Ectodermal cell (in vitro differentiated cells): Measurements from ENCODE around the gene GALNTL6.
"Not testable (repeated sequence)": the region's sequence is repeated elsewhere in the genome, so short reads cannot be mapped to it uniquely, and the experiment has no call there.

ENCODE experiments used
- H3K27ac ChIP-seq: 2 replicates; pipeline ENCODE4 v1.7.0; 2013; ENCODE audit warnings: mild to moderate bottlenecking, low read depth, low read length; ENCODE audit not compliant: insufficient read depth, poor library complexity, severe bottlenecking
- H3K27me3 ChIP-seq: 2 replicates; pipeline ENCODE4 v1.7.0; 2013; ENCODE audit warnings: mild to moderate bottlenecking, low read length; ENCODE audit not compliant: insufficient read depth, control insufficient read depth, poor library complexity, severe bottlenecking
- H3K36me3 ChIP-seq: one replicate; pipeline ENCODE4 v1.7.0; 2013; ENCODE audit warnings: low read length; ENCODE audit not compliant: control insufficient read depth, insufficient read depth
- H3K4me1 ChIP-seq: one replicate; pipeline ENCODE4 v1.7.0; 2013; ENCODE audit warnings: low read length; ENCODE audit not compliant: control insufficient read depth, insufficient read depth
- H3K4me3 ChIP-seq: 2 replicates; pipeline ENCODE4 v1.7.0; 2013; ENCODE audit warnings: low read depth, low read length, control low read depth; ENCODE audit not compliant: insufficient read depth
- H3K9me3 ChIP-seq: 2 replicates; pipeline ENCODE4 v1.7.0; 2013; ENCODE audit warnings: mild to moderate bottlenecking, low read length, moderate library complexity; ENCODE audit not compliant: control insufficient read depth
- WGBS, 2 experiments: methylation state at CpG; one replicate each; pipeline ENCODE4 v1.1.7; 2013; ENCODE audit warnings: missing lambda C conversion rate in 2 of 2; 5-methylcytosine and 5-hydroxymethylcytosine counted together

Gene GALNTL6

GRCh38 chr4:172956340-172956739, 1143.1 kb downstream of the GALNTL6 start:
- H3K36me3 ChIP-seq, H3K27ac ChIP-seq, H3K4me1 ChIP-seq, H3K9me3 ChIP-seq, H3K4me3 ChIP-seq, H3K27me3 ChIP-seq: not testable (repeated sequence)
- 95 to 97% methylated on average over 3 of the region's 3 CpGs for WGBS, 2 experiments

GRCh38 chr4:172957216-172957615, 1144.0 kb downstream of the GALNTL6 start:
- Histone ChIP-seq H3K4me1 (no peaks in the 10 kb centered on the region), H3K27ac (no peak overlapping the region), H3K27me3 (no peaks in the 10 kb centered on the region), H3K4me3 (no peak overlapping the region), H3K36me3 (no peaks in the 10 kb centered on the region), H3K9me3 (no peaks in the 10 kb centered on the region)
- 94% methylated on average over 4 of the region's 4 CpGs for WGBS, 2 experiments

- Histone ChIP-seq H3K27ac (no peak overlapping the region), H3K9me3 (no peaks in the 10 kb centered on the region), H3K4me3 (no peak overlapping the region), H3K4me1 (no peaks in the 10 kb centered on the region), H3K36me3 (no peaks in the 10 kb centered on the region), H3K27me3 (no peaks in the 10 kb centered on the region)
- 92 to 94% methylated on average over 10 of the region's 10 CpGs for WGBS, 2 experiments
Measured at GRCh38 chr4:172962564-172963353, 1149.6 kb downstream of the GALNTL6 start.

GRCh38 chr4:172963498-172964294, 1150.5 kb downstream of the GALNTL6 start:
- Histone ChIP-seq H3K4me1 (no peaks in the 10 kb centered on the region), H3K36me3 (no peaks in the 10 kb centered on the region)
- 95 to 97% methylated on average over 4 to 5 of the region's 5 CpGs for WGBS, 2 experiments

GRCh38 chr4:172970189-172970588, 1157.0 kb downstream of the GALNTL6 start:
- not testable (repeated sequence) for H3K27ac ChIP-seq, H3K27me3 ChIP-seq, H3K36me3 ChIP-seq, H3K9me3 ChIP-seq, H3K4me3 ChIP-seq, H3K4me1 ChIP-seq
- WGBS, 2 experiments = 94 to 96% methylated on average over 4 of the region's 4 CpGs

More at GRCh38 chr4:172963498-172964294, 1150.5 kb downstream of the GALNTL6 start:
- Histone ChIP-seq H3K27me3 (no peaks in the 10 kb centered on the region), H3K9me3 (no peaks in the 10 kb centered on the region), H3K27ac (no peak overlapping the region), H3K4me3 (no peak overlapping the region)

- Histone ChIP-seq H3K9me3 (peaks cover under 1% of the 10 kb centered on the region), H3K4me3 (no peak overlapping the region), H3K4me1 (no peaks in the 10 kb centered on the region), H3K27me3 (no peaks in the 10 kb centered on the region), H3K36me3 (no peaks in the 10 kb centered on the region), H3K27ac (no peak overlapping the region)
- WGBS, 2 experiments = 93 to 97% methylated on average over 7 of the region's 7 CpGs
Measured at GRCh38 chr4:172974586-172974985, 1161.4 kb downstream of the GALNTL6 start.

GRCh38 chr4:172975651-172976229, 1162.5 kb downstream of the GALNTL6 start:
- WGBS, 2 experiments = 93% methylated on average over 14 of the region's 14 CpGs

GRCh38 chr4:172977491-172978041, 1164.4 kb downstream of the GALNTL6 start:
- not testable (repeated sequence) for H3K9me3 ChIP-seq, H3K27ac ChIP-seq, H3K27me3 ChIP-seq, H3K4me3 ChIP-seq, H3K4me1 ChIP-seq, H3K36me3 ChIP-seq
- WGBS, 2 experiments = 95 to 96% methylated on average over 4 of the region's 4 CpGs

More at GRCh38 chr4:172975651-172976229, 1162.5 kb downstream of the GALNTL6 start:
- H3K4me1 ChIP-seq = no peaks in the 10 kb centered on the region
- H3K4me3 ChIP-seq = no peak overlapping the region
- no peaks in the 10 kb centered on the region for H3K9me3 ChIP-seq
- no peaks in the 10 kb centered on the region for H3K27me3 ChIP-seq
- no peak overlapping the region for H3K27ac ChIP-seq
- H3K36me3 ChIP-seq = no peaks in the 10 kb centered on the region

GRCh38 chr4:172978848-172979247, 1165.6 kb downstream of the GALNTL6 start:
- H3K9me3 ChIP-seq = no peaks in the 10 kb centered on the region
- H3K36me3 ChIP-seq = no peaks in the 10 kb centered on the region
- no peak overlapping the region for H3K4me3 ChIP-seq
- no peaks in the 10 kb centered on the region for H3K4me1 ChIP-seq
- WGBS, 2 experiments = 88 to 100% methylated on average over 4 of the region's 4 CpGs
- H3K27ac ChIP-seq = no peak overlapping the region
- no peaks in the 10 kb centered on the region for H3K27me3 ChIP-seq

GRCh38 chr4:172979332-172979731, 1166.1 kb downstream of the GALNTL6 start:
- H3K36me3 ChIP-seq = no peaks in the 10 kb centered on the region
- 100% methylated on average over 1 of the region's 1 CpG for WGBS, 2 experiments
- no peak overlapping the region for H3K27ac ChIP-seq
- no peaks in the 10 kb centered on the region for H3K4me1 ChIP-seq
- no peaks in the 10 kb centered on the region for H3K27me3 ChIP-seq
- H3K4me3 ChIP-seq = no peak overlapping the region
- H3K9me3 ChIP-seq = no peaks in the 10 kb centered on the region
